K562 (cell line): ENCODE results near the gene MYLK4. TPM values are rescaled to one million over a fixed set of nuclear protein-coding genes. Genes with fewer than 3 reads are reported as not detected.

Source experiments
- ATAC-seq: fragments of 200-7000 bp; cut with Tn5 transposase; 3 replicates; pipeline ENCODE4 v1.9.1; 2020; ENCODE audit warnings: moderate library complexity
- BruUV-seq: library from RNA; stranded (reverse); fragments of 400-500 nt; replicated peaks from 2 replicates; lab custom pipeline; 2021; lab: Mats Ljungman, UMichigan
- CTCF ChIA-PET: fragments of 300-600 bp; formaldehyde crosslinking; extraction: SDS; loops from one replicate; lab custom pipeline; 2021; ENCODE audit warnings: low intra/inter-chr PET ratio; lab: Yijun Ruan, JAX
- POLR2A ChIA-PET: fragments of 300-600, 350-650 bp; sonication (Branson Sonifier 250); formaldehyde crosslinking; extraction: SDS; loops from one replicate; lab custom pipeline; 2021; ENCODE audit warnings: antibody characterized with exemption, inconsistent platforms; lab: Yijun Ruan, JAX
- DNase-seq, 4 experiments: peaks; one replicate each; pipeline versions ENCODE4 v3.0.0 to v3.0.0-alpha.2; 2011 to 2018; ENCODE audit warnings: low spot score in 3 of 4, mixed read lengths in 3 of 4; ENCODE audit errors: extremely low read depth in 1 of 4
- FAIRE-seq: peaks from 2 replicates; lab custom pipeline; 2011; peaks lifted over from hg19 to GRCh38; lab: Jason Lieb, UNC
- H2AFZ ChIP-seq: 2 replicates; pipeline ENCODE4 v1.6.0; 2011; ENCODE audit warnings: low read depth, low read length, control low read depth, inconsistent platforms
- H3K27ac ChIP-seq: fragments of 200-600 bp; 3 replicates; pipeline ENCODE4 v1.8.0; 2011; ENCODE audit warnings: low read depth, mild to moderate bottlenecking, control low read depth, inconsistent platforms, low read length, moderate library complexity, mixed read lengths; ENCODE audit errors: extremely low read depth
- H3K27me3 ChIP-seq, 2 experiments: fragments of 300-600 bp in 1 of 2; 2 replicates in 1 of 2; 3 replicates in 1 of 2; pipeline versions ENCODE4 v1.6.0 to v1.8.0; 2011; ENCODE audit warnings: inconsistent platforms in 2 of 2, low read length in 2 of 2, mild to moderate bottlenecking in 1 of 2, mixed read lengths in 1 of 2, moderate library complexity in 1 of 2; ENCODE audit not compliant: control insufficient read depth in 2 of 2, insufficient read depth in 2 of 2
- H3K36me3 ChIP-seq: fragments of 300-600 bp; 3 replicates; pipeline ENCODE4 v1.8.0; 2011; ENCODE audit warnings: mild to moderate bottlenecking, low read length, inconsistent platforms; ENCODE audit not compliant: control insufficient read depth, insufficient read depth
- H3K4me1 ChIP-seq, 2 experiments: fragments of 200-600 bp in 1 of 2; replicated peaks in 1 of 2; 2 replicates in 1 of 2; 3 replicates in 1 of 2; pipeline versions ENCODE4 v1.5.1 to v1.8.0; 2011; ENCODE audit warnings: inconsistent platforms in 2 of 2, low read length in 2 of 2, mild to moderate bottlenecking in 1 of 2, mixed read lengths in 1 of 2, moderate library complexity in 1 of 2; ENCODE audit not compliant: control insufficient read depth in 2 of 2, insufficient read depth in 2 of 2
- H3K4me2 ChIP-seq: 2 replicates; pipeline ENCODE4 v1.6.1; 2011; ENCODE audit warnings: low read length, control low read depth, inconsistent platforms, mixed read lengths; ENCODE audit not compliant: insufficient read depth
- H3K4me3 ChIP-seq: fragments of 200-600 bp; sonication (generic), shearing (Covaris generic); 2 replicates; pipeline ENCODE4 v1.5.1; 2016; ENCODE audit warnings: control low read depth, inconsistent platforms
- H3K79me2 ChIP-seq: fragments of 200-600 bp; 3 replicates; pipeline ENCODE4 v1.8.0; 2011; ENCODE audit warnings: low read length, inconsistent platforms; ENCODE audit not compliant: control insufficient read depth, insufficient read depth
- H3K9ac ChIP-seq, 2 experiments: 2 replicates each; pipeline versions ENCODE4 v1.6.0 to v1.6.1; 2011; ENCODE audit warnings: low read depth in 2 of 2, low read length in 2 of 2, control low read depth in 1 of 2, inconsistent platforms in 1 of 2, mild to moderate bottlenecking in 1 of 2, mixed read lengths in 1 of 2; ENCODE audit not compliant: insufficient read depth in 1 of 2
- H3K9me1 ChIP-seq: one replicate; pipeline ENCODE4 v1.6.0; 2011; ENCODE audit warnings: inconsistent platforms, mild to moderate bottlenecking, low read length, moderate library complexity; ENCODE audit not compliant: control insufficient read depth, insufficient read depth
- H3K9me3 ChIP-seq: replicated peaks from 2 replicates; pipeline ENCODE4 v1.5.1; 2011; ENCODE audit warnings: low read depth, low read length, inconsistent platforms; ENCODE audit not compliant: control insufficient read depth, insufficient read depth
- H4K20me1 ChIP-seq: replicated peaks from 2 replicates; pipeline ENCODE4 v1.6.1; 2011; ENCODE audit warnings: low read length, inconsistent platforms, mixed read lengths; ENCODE audit not compliant: control insufficient read depth, insufficient read depth
- ATF1 ChIP-seq, 2 experiments: fragments of 450-650 bp in 1 of 2; IDR thresholded peaks; 2 replicates each; pipeline ENCODE4 v1.6.1; 2016; ENCODE audit warnings: missing compliant biosample characterization in 1 of 2, missing genetic modification characterization in 1 of 2
- EP400 ChIP-seq: fragments of 450-650 bp; IDR thresholded peaks from 2 replicates; pipeline ENCODE4 v1.6.1; 2017; ENCODE audit warnings: antibody characterized with exemption, mild to moderate bottlenecking, moderate library complexity
- MCM3 ChIP-seq: fragments of 450-650 bp; IDR thresholded peaks from 2 replicates; pipeline ENCODE4 v1.6.1; 2016
- NR3C1 ChIP-seq: sonication (generic); formaldehyde crosslinking; IDR thresholded peaks from 2 replicates; pipeline ENCODE4 v1.8.1; 2022; ENCODE audit warnings: missing genetic modification reagents
- PML ChIP-seq: IDR thresholded peaks from 2 replicates; pipeline ENCODE4 v1.6.1; 2012; ENCODE audit warnings: low read length, inconsistent platforms
- RBM14 ChIP-seq: fragments of 200-400 bp; formaldehyde crosslinking; IDR thresholded peaks from 2 replicates; pipeline ENCODE4 v1.6.1; 2018; ENCODE audit warnings: low read depth, mild to moderate bottlenecking, low read length, moderate library complexity, borderline replicate concordance; ENCODE audit not compliant: insufficient read depth
- SMARCB1 ChIP-seq: IDR thresholded peaks from 2 replicates; pipeline ENCODE4 v1.6.1; 2011; ENCODE audit warnings: improper control_type of control experiment, low read depth; ENCODE audit not compliant: insufficient read length
- ZEB2 ChIP-seq: fragments of 450-650 bp; IDR thresholded peaks from 2 replicates; pipeline ENCODE4 v1.6.1; 2016
- ZNF57 ChIP-seq: fragments of 450-650 bp; formaldehyde crosslinking; IDR thresholded peaks from 2 replicates; pipeline ENCODE4 v1.4.0; 2020; ENCODE audit warnings: mild to moderate bottlenecking, moderate library complexity
- WGBS: fragments of 100-300 bp; shearing (Covaris generic); methylation state at CpG from one replicate; pipeline ENCODE4 v1.1.6; 2016; ENCODE audit warnings: low coverage, mixed read lengths; ENCODE audit not compliant: insufficient coverage; ENCODE audit errors: missing lambda C conversion rate; 5-methylcytosine and 5-hydroxymethylcytosine counted together
- in situ Hi-C: fragments of 300-500 bp; cut with MboI; formaldehyde crosslinking; loops from 4 replicates; pipeline ENCODE4 v1.15.0; 2018; ENCODE audit warnings: inconsistent platforms, mixed read lengths
- intact Hi-C: fragments of 100-400 bp; cut with micrococcal nuclease; formaldehyde crosslinking; loops from 2 replicates; pipeline ENCODE4 v1.14.2; 2022
- polyA plus RNA-seq, 8 experiments: library from polyadenylated mRNA; depleted of rRNA in 4 of 8; stranded (reverse) in 5 of 8; unstranded in 3 of 8; fragments of >200 nt; fragmentation: Nextera tagmentation in 2 of 8; fragmentation: Illumina TruSeq in 1 of 8; extraction: Ambion mirVana in 2 of 8; extraction: Trizol in 1 of 8; gene quantifications; 2 replicates each; pipeline versions ENCODE4 v1.2.1 to v1.2.3, GENCODE V29; 2011 to 2014; ENCODE audit warnings: inconsistent platforms in 1 of 8, missing spikeins in 1 of 8
- total RNA-seq, 7 experiments: library from RNA; depleted of rRNA in 6 of 7; stranded (reverse); fragments of >200 nt in 6 of 7; fragmentation: Illumina TruSeq in 2 of 7; extraction: Trizol in 2 of 7; gene quantifications; 2 replicates each; pipeline versions ENCODE4 v1.2.1 to v1.2.3, GENCODE V29; 2011 to 2021; ENCODE audit warnings: low replicate concordance in 1 of 7
- TF ChIP-seq, protein P1 (sequence below): sonication (generic); formaldehyde crosslinking; IDR thresholded peaks from 2 replicates; pipeline ENCODE4 v1.8.0; 2023; ENCODE audit warnings: mild to moderate bottlenecking, missing genetic modification reagents
- TF ChIP-seq, protein P2 (sequence below): fragments of 450-650 bp; IDR thresholded peaks from 2 replicates; pipeline ENCODE4 v1.6.1; 2017; ENCODE audit warnings: mild to moderate bottlenecking, moderate library complexity

The MYLK4 gene
- total and polyA plus RNA-seq, 9 of the 15 experiments (the other 6 are each of a cell fraction or from before 2014, with no cell fraction given): 0.01 to 0.15 (median 0.06) TPM

DNA sequence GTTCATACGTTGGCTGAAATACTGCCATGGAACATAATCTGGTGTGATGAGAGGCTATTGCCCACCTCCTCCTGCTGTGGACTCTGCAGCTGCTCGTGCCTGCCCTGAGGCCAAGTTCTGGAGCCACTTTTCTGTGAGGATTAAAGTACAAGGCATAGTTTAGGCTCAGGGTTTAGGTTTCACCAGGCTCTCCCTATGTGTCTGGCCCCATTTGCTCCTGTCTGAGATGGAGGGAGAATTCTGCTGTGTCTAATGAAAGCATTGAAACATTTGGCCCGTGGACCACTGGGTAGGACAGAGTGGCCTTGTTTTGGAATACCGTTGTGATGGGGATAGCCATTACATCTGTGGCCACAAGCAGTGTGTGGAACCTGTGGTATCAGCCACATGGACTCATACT is 20.4 kb upstream of the MYLK4 start:
- WGBS: 92% methylated on average over 4 of the region's 4 CpGs
- in situ Hi-C loops (no loop called here), intact Hi-C loops (no loop called here)
- peaks cover 42% of the 10 kb centered on the region for H4K20me1 ChIP-seq
- no peaks in the 10 kb centered on the region for H3K27me3 ChIP-seq
- no TSS peak for BruUV-seq
- TF ChIP-seq MCM3 (no peak), SMARCB1 (no peak), NR3C1 (CRISPR knock-in tag) (no peak), ZEB2 (no peak), RBM14 (no peak), PML (no peak), EP400 (no peak), ATF1 (CRISPR knock-in tag; IDR thresholded peaks at IDR 0.05) (no peak), ATF1 (tag; IDR thresholded peaks at IDR 0.05) (no peak), ZNF57 (CRISPR knock-in tag) (no peak)
- TF ChIP-seq, protein P1, sequence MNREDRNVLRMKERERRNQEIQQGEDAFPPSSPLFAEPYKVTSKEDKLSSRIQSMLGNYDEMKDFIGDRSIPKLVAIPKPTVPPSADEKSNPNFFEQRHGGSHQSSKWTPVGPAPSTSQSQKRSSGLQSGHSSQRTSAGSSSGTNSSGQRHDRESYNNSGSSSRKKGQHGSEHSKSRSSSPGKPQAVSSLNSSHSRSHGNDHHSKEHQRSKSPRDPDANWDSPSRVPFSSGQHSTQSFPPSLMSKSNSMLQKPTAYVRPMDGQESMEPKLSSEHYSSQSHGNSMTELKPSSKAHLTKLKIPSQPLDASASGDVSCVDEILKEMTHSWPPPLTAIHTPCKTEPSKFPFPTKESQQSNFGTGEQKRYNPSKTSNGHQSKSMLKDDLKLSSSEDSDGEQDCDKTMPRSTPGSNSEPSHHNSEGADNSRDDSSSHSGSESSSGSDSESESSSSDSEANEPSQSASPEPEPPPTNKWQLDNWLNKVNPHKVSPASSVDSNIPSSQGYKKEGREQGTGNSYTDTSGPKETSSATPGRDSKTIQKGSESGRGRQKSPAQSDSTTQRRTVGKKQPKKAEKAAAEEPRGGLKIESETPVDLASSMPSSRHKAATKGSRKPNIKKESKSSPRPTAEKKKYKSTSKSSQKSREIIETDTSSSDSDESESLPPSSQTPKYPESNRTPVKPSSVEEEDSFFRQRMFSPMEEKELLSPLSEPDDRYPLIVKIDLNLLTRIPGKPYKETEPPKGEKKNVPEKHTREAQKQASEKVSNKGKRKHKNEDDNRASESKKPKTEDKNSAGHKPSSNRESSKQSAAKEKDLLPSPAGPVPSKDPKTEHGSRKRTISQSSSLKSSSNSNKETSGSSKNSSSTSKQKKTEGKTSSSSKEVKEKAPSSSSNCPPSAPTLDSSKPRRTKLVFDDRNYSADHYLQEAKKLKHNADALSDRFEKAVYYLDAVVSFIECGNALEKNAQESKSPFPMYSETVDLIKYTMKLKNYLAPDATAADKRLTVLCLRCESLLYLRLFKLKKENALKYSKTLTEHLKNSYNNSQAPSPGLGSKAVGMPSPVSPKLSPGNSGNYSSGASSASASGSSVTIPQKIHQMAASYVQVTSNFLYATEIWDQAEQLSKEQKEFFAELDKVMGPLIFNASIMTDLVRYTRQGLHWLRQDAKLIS (CRISPR knock-in tag): no peak
- TF ChIP-seq, protein P2, sequence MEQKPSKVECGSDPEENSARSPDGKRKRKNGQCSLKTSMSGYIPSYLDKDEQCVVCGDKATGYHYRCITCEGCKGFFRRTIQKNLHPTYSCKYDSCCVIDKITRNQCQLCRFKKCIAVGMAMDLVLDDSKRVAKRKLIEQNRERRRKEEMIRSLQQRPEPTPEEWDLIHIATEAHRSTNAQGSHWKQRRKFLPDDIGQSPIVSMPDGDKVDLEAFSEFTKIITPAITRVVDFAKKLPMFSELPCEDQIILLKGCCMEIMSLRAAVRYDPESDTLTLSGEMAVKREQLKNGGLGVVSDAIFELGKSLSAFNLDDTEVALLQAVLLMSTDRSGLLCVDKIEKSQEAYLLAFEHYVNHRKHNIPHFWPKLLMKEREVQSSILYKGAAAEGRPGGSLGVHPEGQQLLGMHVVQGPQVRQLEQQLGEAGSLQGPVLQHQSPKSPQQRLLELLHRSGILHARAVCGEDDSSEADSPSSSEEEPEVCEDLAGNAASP: no peak
- H3K9me3 ChIP-seq: no peaks in the 10 kb centered on the region
- H3K4me2 ChIP-seq: no peak overlapping the region
- ATAC-seq: no peak
- peaks cover 85% of the 10 kb centered on the region for H3K36me3 ChIP-seq
- DNase-seq: no peak
- peaks cover 100% of the 10 kb centered on the region for H3K79me2 ChIP-seq
- no peaks in the 10 kb centered on the region for H3K9me1 ChIP-seq
- H3K27ac ChIP-seq: no peak overlapping the region
- H2AFZ ChIP-seq: no peak overlapping the region
- POLR2A ChIA-PET: interaction anchor here (0.6 to 10.9 kb wide), 3 partner anchors 11 to 646 kb away, joined by 3 to 151 read pairs (median 4); no protein-coding TSS in a partner anchor
- no peak overlapping the region for H3K9ac ChIP-seq
- peaks cover 16 to 35% of the 10 kb centered on the region in 2 experiments for H3K4me1 ChIP-seq
- CTCF ChIA-PET: no interaction called here
- no peak overlapping the region for H3K4me3 ChIP-seq
- FAIRE-seq: no peak
